GM21723 (cell line): Measurements from ENCODE around the gene PRUNE2.

Experiments used
- ATAC-seq: cut with Tn5 transposase; IDR thresholded peaks from one replicate; pipeline ENCODE4 v1.9.1; 2021; ENCODE audit warnings: mild to moderate bottlenecking, moderate library complexity; ENCODE audit not compliant: unreplicated experiment

Gene PRUNE2

DNA sequence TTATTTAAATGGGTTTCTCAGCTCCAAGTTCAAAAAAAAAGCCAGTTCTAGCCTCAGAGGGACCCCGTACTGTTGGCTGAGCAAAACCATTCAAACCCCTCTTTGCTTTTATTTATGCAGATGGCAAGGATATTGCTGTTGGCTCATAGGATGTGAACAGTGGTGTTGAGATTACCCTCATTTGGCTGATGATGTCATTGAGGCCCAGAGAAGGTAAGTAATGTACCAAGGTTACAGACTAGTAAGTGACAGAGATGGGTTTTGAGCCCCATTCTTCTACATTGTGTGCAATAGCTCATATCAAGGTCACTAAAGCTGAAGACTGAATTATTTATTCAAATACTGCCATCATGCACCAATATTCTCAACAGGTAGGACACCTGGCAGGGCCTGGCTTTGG lies 263.8 kb downstream of the PRUNE2 start:
- no peak for ATAC-seq

DNA sequence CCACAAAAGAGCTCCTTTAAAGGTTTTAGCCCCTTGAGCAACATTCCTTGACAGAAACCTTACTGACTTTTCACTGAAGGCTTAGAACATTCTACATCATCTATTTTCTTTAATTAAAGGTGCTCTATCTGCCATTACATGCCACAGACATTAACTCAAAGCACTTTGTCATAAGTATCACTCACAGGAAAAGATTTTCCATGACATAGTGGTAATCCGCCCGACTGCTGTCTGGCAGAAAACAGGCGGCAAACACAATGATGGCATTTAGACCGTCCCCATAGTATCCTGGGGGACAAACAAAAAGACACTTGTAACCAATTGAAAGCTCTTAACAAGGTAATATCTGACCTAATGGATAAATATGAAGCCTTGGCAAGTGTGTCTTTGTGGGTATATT lies 267.9 kb downstream of the PRUNE2 start:
- ATAC-seq = no peak

DNA sequence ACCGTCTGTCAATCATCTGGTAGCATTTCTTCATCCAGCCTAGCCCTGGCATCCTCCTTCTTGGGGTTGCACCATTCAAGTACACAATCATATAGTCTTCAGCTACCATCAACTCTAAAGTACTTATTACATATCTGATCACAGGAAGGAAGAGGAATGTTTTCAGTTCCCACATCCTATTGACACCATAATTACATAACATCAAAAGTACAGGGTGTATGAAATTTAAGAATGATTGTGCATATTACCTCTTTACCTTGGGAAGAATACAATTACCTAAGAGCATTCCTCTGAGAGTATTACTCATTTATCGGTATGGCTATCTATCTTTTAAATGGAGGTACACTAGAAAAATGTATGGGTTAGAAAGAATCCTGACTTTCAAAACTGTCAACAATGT lies 268.5 kb downstream of the PRUNE2 start:
- ATAC-seq = no peak

DNA sequence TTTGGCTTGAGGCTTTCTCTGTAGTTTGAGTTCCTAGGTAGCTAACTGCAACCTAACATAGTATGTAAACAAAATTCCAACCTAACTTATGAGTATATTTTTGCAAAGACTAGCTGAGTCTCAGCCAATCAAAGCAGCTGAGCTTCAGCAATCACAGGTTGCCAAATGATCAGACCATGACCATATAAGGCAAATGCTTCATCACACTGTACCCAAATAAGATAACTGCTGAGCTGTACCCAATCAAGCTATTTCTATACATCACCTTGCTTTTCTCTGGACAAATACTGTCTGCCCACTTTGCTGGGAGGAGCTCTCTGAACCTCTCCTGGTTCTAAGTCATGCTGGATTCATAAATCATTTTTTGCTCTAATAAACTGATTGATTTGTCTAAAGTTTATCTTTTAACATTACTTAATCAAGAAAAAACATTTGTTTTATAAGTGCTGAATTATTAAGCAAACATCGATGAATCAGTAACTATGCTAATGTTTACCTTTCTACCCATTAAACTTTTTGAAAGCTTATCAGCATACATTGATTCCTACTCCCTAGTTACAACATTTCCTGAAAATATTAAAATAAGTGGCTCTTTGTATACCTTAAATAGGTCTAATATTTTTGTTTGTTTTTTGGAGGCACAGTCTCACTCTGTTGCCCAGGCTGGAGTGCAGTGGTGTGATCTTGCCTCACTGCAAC lies 271.4 kb downstream of the PRUNE2 start:
- ATAC-seq = no peak

DNA sequence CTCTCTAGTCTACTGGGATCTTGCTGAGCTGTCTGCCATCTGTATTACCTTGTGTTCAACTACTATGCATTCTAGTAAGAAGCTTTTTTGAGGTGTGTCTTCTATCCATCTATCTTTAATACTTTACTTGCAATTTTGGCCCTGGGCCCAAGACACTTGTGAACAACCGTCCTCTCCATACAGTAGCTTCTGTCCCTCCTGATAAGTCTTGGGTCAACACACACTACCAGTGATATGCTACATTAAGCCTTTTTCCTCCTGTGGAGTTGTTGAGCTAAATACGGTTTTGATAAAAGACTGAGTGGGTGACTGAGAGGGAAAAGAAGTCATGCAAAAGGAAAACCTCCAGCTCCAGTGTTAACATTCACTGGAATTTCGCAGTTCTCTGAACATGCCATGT lies 275.0 kb downstream of the PRUNE2 start:
- no peak for ATAC-seq

DNA sequence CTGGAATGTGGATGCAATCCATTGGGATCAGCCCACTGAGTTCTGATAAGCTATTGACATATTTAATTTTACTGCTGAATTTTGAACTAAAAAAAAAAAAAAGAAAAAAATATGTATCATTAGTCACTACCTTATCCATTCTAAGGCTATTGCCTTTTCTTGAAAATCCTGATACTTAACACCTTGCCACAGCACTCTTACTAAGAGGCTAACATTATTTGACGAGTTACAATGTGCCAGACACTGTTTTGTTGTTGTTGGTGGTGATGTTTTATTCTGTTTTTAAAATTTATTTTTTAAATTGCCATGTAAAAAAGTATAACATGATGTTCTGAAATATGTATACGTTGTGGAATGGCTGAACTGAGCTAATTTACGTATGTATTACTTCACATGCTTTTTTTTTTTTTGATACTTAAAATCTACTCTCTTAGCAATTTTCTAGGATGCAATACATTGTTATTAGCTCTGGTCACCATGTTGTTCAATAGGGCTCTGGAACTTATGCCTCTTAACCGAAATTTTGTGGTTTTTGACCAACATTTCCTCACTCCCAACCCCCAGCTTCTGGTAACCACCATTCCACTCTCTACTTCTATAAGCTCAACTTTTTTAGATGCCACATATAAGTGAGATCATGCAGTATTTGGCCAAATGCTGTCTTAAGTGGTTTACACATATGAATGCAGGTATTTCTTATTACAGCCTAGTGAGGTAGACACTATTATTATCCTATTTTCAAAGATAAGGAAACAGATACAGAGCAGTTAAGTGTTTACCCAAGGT lies 276.5 kb downstream of the PRUNE2 start:
- ATAC-seq = no peak

DNA sequence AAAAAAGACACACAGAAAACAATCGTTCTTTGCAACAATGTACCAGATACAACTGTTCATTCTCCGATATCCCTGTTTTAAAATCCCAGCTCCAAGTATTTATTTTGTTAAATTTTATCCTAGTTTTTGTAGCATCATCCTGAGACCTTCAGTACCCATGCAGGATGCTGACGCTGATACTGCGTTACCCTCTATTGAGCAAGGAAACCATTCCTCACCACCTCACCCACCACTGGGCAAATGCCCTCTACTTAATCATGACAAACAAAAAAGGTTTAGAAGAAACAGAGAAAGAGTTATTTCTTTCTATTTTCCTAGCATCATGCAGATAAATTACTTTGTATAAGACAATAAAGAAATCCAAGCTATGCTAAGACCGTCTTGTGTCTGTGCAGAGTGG lies 277.8 kb downstream of the PRUNE2 start:
- ATAC-seq = no peak

DNA sequence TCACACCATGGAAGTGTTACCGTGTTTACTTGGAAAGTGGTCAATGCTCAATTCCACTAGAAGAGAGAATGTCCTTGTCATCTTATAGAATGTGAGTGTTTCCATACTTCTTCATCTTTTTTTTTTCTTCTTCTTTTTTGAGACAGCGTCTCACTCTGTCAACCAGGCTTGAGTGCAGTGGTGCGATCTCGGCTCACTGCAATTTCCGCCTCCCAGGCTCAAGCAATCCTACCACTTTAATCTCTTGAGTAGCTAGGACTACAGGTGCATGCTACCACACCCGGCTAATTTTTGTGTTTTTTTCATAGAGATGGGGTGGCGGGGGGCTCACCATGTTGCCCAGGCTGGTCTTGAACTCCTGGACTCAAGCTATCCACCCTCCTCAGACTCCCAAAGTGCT lies 278.9 kb downstream of the PRUNE2 start:
- no peak for ATAC-seq

DNA sequence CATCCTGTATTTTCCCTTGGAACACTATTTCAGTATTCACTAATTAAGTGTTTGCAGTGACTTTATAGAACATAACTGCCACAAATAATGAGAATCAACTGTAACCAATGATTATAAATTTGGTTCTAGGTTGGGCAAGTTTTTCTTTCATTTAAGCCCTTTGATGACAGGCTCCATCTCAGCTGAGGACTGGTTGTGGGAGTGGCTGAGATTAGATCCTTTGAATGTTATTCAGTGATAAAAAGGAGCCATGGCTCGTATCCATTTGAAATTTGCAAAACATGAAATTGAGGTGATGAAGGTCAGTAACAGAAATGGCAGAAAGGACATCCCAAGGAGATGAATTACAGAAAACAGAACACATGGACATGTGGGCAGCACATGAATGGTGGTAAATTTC lies 279.8 kb downstream of the PRUNE2 start:
- no peak for ATAC-seq

DNA sequence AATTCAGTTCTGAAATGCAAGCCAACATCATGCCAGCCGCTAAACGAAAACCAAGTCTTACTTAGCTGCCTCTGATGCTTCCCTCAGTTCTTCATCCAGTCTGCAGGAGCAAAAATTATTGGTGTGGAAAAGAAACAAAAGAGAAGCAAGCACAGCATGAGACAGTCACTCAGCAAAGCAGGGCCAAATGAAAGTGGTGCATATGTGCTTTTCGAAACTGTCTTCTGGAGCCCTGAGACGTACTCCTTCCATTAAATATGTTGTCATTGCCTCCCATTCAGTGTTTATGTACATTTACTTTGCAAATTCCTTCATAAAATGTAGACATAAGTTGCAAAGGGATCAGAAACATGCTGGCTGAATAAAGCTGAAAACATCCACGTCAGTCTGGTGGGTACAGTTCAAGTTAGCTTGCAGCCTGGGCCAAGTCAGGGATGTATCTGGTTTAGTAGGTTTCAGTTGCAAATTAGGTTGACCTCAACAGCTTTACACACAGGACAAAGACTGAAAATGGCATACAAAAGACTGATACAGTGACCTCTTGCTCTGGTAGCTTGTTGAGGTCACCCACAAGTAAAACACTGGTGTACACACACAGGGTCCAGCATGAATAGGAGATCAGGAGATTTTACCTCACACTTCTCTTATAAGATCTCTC lies 281.4 kb downstream of the PRUNE2 start:
- peak; percentile 98 for ATAC-seq

DNA sequence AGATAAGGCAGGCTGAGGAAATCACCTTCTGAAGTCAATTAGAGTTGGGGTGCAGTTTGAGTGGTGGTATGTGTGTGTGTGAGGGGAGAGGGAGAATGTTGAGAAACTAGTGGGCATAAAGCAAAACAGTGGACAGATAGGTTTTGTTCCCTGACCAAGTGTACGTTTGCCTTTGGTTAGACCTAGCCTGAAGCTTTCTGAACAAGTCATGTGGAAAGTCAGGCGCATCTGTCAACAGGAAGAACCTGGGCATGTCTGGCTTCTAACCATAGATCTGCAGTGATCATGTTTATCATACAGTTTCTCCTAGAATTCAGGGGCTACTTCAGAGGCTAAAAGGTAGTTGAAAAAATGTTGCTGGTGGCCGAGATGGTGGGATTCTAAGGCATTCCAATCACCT lies 284.9 kb downstream of the PRUNE2 start:
- ATAC-seq = no peak

DNA sequence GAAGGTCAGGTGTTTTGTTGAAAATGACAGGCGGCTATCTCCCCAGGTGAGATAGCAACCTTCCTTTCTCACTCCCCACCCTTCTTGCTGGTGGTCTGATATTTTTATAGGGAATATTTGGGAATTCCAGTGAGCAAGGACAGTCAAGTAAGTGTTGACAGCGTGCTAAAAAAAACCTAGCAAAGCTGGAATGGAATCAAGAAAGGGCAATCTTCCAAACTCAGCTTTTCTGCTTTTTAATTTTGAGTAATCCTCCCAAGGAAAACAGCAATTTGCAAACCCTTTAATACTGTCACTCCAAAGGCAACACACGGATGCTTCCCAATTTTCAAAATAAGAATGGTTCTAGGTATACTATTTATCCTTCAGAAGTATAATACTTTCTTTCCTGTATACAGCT lies 285.3 kb downstream of the PRUNE2 start:
- no peak for ATAC-seq

DNA sequence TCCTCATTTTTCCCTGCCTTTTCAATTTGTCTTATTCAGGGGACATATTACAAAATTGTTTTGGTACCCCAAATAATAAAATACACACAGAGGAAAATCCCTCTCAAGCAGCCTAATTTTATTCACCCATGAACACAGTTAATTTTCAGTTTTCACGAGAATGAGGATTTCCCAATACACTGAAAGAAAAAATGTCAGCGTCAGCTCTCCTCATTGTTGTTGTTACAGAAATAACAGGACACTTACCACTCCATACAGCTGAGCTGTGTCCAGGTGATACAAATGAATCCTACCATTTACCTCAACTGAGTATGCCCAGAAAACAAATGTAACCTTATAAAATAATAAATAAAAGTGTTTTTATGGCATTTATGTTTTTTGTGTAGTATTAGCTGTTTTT lies 286.3 kb downstream of the PRUNE2 start:
- ATAC-seq = no peak

DNA sequence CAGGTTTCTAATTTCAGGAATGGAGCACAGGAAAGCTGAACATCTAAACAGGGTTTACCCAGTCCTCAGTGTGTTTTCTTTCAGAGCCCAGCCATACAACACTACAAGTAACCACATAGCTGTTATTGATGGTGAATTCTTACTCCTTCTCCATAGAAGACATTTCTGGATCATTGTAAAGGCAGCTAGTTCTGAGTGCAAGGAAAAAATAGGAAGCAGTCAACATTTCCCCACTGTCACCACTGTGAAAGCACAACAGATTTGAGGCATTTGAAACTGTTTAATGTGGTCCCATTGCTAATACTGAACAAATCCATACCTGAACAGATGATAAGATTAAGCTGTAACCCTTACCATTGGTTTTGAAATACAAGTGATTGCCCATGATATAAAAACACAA lies 286.7 kb downstream of the PRUNE2 start:
- no peak for ATAC-seq

DNA sequence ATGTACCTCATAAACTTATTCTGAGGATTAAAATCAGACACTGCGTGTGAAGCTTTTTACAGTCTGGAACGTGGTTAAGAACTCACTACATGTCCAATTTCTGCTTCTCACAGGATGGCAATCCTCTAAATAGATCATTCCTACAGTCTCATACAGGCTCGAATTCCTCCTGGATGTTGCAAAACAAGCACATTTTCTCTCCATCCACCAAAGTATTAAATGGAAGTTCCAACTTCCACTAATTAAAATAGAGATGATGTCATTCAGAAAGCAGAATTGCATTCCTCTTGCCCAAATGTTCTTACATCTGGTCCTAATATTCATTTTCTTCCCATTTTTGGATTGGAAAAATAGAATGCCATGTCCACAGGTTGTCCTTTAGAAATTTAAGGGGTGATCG lies 287.2 kb downstream of the PRUNE2 start:
- ATAC-seq = no peak

DNA sequence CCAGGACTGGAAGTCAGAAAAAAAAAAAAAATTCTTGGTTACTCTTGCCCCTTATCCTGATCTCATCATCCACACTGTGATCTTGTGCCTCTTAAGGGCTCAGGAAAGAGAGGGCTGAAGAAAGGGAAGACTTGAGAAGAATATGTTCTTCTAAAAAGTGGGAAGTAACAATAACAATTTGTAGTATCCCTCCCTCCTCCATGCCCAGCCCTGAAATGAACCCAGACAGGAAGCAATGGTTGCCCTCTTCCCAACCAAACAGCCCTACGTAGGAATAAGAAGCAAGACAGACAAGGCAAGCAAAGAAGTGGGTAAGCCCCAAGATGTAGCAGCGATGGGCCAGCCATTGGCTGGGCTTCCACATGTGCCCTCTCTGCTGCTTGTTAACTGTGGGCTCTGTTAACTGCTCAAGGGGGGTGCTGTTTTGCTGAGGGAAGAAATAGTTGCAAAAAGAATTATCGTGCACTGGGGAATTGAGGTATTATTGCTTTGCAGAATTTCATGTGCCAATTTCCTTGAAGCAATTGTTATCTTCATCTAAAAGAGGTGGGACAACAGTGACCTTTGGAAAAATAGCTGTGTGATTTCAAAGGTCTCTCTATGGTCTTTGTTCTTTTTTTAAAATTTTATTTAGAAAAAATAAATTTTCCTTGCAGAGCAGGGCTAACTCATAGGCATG lies 288.3 kb downstream of the PRUNE2 start:
- no peak for ATAC-seq

DNA sequence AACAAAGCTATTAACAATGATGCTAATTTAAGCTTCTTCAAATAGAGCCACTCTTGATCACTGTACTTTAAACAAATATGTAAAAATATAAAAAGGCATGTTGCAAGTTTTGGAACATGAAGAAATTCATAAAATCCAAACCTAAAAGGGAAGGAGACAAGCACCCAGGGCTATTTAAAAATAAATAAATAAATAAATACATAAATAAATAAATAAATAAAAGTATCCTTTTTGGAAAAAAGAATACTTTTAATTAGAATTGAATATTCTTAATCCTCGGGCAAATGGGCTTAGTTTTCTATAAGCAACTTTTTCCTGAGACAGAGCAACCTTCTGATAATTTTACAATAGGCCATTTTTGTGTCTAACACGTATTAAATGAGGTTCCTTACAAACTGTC lies 289.1 kb downstream of the PRUNE2 start:
- ATAC-seq = no peak

DNA sequence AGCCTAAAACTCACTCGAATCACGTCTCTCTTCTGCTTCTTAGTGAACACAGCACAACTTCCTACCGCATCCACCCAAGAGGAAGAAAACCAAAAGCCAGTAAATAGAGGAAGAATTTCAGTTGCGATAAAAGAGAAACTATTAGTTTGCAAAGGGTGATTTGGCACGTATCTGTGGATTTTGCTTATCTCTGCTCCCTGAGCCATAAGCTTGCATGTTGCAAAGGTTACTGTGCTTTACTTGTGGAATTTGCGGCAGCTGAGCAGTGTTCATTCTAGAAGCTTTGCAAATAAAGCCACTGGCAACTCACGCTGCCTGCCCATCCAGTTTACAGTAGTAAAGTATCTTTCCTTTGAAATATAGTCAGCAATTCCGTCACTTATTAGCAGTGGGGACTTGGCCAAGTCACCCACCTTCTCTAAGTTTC lies 290.7 kb downstream of the PRUNE2 start:
- ATAC-seq = no peak

DNA sequence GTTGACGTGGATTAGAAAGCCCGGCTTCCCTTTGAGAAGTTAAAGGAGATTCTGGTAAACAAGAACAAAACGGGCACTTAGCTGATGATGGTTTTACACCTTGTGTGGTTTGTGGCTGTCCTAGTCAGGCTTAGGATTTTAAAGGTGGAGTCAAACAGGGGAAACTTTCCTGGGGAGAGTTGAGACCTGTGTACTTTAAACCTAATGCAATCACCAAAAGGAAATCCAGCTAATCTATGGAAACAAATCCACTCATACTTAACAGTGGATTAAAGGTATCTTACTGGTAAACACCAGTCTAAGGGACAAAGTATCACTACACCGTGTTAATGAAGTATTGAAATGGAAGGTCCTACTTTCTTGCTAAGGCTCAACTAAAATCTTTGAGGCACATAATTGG lies 291.9 kb downstream of the PRUNE2 start:
- no peak for ATAC-seq

DNA sequence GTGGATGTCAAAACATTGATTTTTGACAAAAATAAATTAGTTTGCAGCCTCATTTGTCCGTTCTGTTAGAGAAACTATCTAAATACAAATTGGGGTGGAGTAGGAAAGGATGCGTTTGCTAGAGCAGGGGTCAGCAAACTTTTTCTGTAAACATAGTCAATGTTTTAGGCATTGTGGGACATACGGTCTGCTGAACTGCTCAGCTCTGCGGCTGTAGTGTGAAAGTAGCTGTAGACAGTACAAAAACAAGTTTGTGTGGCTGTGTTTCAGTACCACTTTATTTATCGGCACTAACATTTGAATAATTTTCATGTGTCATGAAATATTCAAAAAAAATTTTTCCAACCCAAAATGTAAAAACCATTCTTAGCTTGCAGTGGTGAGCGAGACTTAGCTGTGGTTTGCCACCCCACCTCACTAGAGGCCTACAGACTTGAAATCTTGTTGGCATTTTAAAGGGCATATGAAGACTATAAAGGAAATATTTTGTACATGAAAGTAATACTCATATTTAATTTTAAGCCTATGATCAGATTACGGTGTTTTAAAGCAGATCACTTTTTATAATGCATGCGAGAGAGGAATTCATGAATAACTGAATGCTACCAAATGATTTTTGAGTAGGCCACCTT lies 292.6 kb downstream of the PRUNE2 start:
- no peak for ATAC-seq

DNA sequence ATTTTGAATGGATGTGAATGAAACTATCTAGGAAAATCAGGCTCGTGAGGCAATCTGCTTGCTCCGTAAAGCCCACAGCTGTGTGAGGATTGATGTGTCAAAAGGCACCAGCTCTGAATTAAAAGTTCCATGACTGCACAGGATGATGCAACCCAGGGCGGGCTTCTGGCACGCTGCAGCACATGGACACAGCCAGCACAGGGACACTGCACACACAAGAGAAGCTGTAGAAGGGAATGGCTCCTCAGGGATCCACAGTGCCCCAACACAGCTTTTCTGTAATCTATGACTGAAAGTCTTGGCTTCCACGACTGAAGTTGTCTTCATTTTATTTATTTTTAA lies 295.9 kb downstream of the PRUNE2 start:
- ATAC-seq = no peak
